ENCODE data around the gene CHST8. TPM values are rescaled to one million over a fixed set of nuclear protein-coding genes. Genes with fewer than 3 reads are reported as not detected.

CHST8 gene
- total RNA-seq, 1 experiment from 2014 or later: 33.5 TPM

DNA sequence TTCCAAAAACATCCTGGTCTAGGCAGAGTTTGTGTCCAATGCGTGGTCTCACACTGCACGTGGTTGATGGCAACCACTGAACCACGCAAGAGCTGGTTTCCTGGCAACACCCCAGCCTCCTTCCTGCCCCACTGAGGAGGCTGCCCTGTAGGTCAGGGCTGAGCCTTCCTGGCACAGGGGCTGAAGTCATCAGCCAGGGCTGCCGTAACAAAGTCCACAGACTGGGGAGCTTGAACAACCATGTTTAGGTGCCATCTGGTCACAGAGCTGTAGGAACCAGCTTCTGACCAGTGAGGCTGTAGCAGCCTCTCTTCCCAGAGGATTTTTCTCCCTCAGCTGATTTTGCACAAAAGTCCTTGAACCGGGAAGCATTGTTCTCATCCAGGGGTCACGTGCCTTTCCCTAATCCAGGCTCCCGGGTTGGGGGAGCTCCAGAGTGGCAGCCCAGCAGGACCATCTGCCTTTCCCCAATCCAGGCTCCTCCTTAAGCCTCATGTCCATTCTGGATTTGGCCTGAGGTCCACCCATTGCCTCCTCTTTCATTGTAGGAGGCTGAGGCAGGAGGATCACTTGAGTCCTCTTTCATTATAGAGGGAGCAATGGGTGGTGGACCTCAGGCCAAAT lies 53.9 kb downstream of the CHST8 start:
- Mint-ChIP-seq H3K4me1 (peaks cover 6% of the 10 kb centered on the region; the same call in 1 of the 2 replicates), H3K27me3 (ENCODE audit: low read depth) (no peaks in the 10 kb centered on the region), H3K27ac (no peak overlapping the region), H3K36me3 (no peaks in the 10 kb centered on the region), H3K4me3 (no peak overlapping the region), H3K9me3 (no peaks in the 10 kb centered on the region)
- ATAC-seq (no peak), DNase-seq (ENCODE audit: low spot score) (no peak)
- POLR2A ChIA-PET: no interaction called here
- no peak for TF ChIP-seq KAT7 (CRISPR knock-in tag; IDR thresholded peaks at IDR 0.05; ENCODE audit: borderline replicate concordance)
- no peak for TF ChIP-seq FOXK1 (CRISPR knock-in tag; IDR thresholded peaks at IDR 0.05)
- no peak for TF ChIP-seq RELA (CRISPR knock-in tag; IDR thresholded peaks at IDR 0.05; ENCODE audit: borderline replicate concordance)
- TF ChIP-seq, protein P1, sequence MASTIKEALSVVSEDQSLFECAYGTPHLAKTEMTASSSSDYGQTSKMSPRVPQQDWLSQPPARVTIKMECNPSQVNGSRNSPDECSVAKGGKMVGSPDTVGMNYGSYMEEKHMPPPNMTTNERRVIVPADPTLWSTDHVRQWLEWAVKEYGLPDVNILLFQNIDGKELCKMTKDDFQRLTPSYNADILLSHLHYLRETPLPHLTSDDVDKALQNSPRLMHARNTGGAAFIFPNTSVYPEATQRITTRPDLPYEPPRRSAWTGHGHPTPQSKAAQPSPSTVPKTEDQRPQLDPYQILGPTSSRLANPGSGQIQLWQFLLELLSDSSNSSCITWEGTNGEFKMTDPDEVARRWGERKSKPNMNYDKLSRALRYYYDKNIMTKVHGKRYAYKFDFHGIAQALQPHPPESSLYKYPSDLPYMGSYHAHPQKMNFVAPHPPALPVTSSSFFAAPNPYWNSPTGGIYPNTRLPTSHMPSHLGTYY (CRISPR knock-in tag; IDR thresholded peaks at IDR 0.05): no peak
- CTCF ChIA-PET: interaction anchor here (0.6 to 1.3 kb wide), 4 partner anchors 11 to 1256 kb away, joined by 3 to 6 read pairs (median 3); no protein-coding TSS in a partner anchor

DNA sequence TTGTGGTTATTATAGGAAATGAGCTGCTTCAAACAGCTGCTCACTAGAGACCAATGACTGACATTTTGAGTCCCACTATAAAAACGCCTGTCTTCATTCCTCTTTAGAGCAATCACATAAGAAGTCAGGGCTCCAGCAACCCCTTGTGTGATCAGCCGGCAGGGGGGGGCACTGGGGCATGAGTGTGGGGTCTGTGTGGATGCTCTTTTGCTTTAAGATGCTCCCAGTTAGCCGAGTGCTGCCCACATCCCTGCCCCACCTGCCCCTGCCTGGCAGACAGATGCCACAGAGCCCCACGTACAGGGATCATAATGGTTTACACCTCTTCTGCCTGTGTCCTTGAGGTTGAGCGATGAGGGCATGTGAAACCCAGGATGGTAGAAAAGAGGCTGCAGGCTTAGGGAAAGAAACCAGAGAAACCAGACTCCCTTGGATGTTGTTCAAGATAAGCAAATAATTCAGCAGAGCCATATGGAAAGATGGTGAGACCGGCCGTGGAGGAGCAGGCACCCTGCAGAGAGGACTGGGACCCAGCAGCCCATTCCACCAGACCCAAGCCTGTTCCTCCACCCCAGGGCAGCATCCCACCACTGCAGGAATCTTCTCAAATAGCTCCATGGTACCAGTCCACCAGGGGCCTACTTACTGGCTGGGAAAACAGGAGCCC lies 55.4 kb downstream of the CHST8 start:
- no peak overlapping the region for H3K27ac Mint-ChIP-seq
- TF ChIP-seq IRF2 (CRISPR knock-in tag; IDR thresholded peaks at IDR 0.05; ENCODE audit: borderline replicate concordance, low read depth): no peak
- TF ChIP-seq, protein P2, sequence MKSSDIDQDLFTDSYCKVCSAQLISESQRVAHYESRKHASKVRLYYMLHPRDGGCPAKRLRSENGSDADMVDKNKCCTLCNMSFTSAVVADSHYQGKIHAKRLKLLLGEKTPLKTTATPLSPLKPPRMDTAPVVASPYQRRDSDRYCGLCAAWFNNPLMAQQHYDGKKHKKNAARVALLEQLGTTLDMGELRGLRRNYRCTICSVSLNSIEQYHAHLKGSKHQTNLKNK (CRISPR knock-in tag; IDR thresholded peaks at IDR 0.05): no peak
- TF ChIP-seq NFYB (CRISPR knock-in tag; conservative IDR thresholded peaks at IDR 0.05; ENCODE audit: low read depth): no peak
- no peaks in the 10 kb centered on the region for H3K9me3 Mint-ChIP-seq
- DNase-seq (ENCODE audit: low spot score) (no peak), ATAC-seq (no peak)
- H3K4me1 Mint-ChIP-seq: peaks cover 6% of the 10 kb centered on the region; the same call in 1 of the 2 replicates
- H3K27me3 Mint-ChIP-seq (ENCODE audit: low read depth): no peaks in the 10 kb centered on the region
- CTCF ChIA-PET: interaction anchor here (0.9 to 1.5 kb wide), 4 partner anchors 54 to 245 kb away, joined by 3 to 4 read pairs (median 3); no protein-coding TSS in a partner anchor
- no peak overlapping the region for H3K4me3 Mint-ChIP-seq
- no peaks in the 10 kb centered on the region for H3K36me3 Mint-ChIP-seq
- POLR2A ChIA-PET: no interaction called here

DNA sequence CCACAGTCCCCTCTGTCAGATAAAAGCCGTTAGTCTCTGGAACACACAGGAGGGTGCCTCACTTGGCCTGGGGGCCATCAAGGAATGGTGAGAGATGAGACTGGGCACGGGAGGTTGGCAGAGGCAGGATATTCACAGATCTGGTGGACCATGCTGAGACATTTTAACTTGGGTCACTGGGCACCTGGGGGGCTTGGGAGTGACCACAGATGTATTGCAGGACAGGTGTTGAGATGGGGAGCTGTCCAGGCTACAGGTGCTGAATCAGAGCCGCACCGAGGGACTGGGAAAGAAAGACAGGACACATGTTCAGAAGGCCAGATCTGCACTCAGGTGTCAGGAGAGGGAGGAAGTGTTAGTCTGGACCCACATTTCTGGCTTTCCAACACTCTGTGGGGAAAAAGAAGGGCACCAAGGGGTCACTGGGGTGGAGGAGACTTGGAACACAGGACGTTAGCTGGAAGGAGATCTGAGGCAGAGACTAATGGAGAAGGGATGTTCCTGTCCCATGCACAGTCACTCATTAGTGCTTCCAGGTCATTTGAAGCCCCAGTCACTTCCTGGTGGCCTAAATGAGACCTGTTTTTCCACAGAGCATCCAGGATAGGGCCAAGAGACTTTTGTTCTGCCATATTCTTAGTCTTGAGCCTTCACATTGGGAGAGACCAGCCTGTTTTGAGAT lies 56.1 kb downstream of the CHST8 start:
- DNase-seq (ENCODE audit: low spot score) (peak; percentile 69), ATAC-seq (peak; percentile 28; the same call in 1 of the 2 replicates)
- POLR2A ChIA-PET: no interaction called here
- CTCF ChIA-PET: interaction anchor here (0.9 to 1.5 kb wide), 4 partner anchors 55 to 246 kb away, joined by 3 to 4 read pairs (median 3); no protein-coding TSS in a partner anchor
- H3K27me3 Mint-ChIP-seq (ENCODE audit: low read depth): no peaks in the 10 kb centered on the region
- H3K36me3 Mint-ChIP-seq: no peaks in the 10 kb centered on the region
- H3K9me3 Mint-ChIP-seq: no peaks in the 10 kb centered on the region
- peaks cover 6% of the 10 kb centered on the region; the same call in 1 of the 2 replicates for H3K4me1 Mint-ChIP-seq
- H3K4me3 Mint-ChIP-seq: no peak overlapping the region
- no peak overlapping the region for H3K27ac Mint-ChIP-seq
- TF ChIP-seq EMX1 (CRISPR knock-in tag; IDR thresholded peaks at IDR 0.05): no peak
- 0 out of 2 replicates have a peak, but pooled peaks have one; percentile 35 for TF ChIP-seq NFE2L1 (CRISPR knock-in tag; IDR thresholded peaks at IDR 0.05)
- TF ChIP-seq, protein P3, sequence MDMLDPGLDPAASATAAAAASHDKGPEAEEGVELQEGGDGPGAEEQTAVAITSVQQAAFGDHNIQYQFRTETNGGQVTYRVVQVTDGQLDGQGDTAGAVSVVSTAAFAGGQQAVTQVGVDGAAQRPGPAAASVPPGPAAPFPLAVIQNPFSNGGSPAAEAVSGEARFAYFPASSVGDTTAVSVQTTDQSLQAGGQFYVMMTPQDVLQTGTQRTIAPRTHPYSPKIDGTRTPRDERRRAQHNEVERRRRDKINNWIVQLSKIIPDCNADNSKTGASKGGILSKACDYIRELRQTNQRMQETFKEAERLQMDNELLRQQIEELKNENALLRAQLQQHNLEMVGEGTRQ (CRISPR knock-in tag; IDR thresholded peaks at IDR 0.05): no peak
- no peak for TF ChIP-seq TP53 (CRISPR knock-in tag; IDR thresholded peaks at IDR 0.05)
- TF ChIP-seq, protein P4, sequence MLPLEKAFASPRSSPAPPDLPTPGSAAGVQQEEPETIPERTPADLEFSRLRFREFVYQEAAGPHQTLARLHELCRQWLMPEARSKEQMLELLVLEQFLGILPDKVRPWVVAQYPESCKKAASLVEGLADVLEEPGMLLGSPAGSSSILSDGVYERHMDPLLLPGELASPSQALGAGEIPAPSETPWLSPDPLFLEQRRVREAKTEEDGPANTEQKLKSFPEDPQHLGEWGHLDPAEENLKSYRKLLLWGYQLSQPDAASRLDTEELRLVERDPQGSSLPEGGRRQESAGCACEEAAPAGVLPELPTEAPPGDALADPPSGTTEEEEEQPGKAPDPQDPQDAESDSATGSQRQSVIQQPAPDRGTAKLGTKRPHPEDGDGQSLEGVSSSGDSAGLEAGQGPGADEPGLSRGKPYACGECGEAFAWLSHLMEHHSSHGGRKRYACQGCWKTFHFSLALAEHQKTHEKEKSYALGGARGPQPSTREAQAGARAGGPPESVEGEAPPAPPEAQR (CRISPR knock-in tag; IDR thresholded peaks at IDR 0.05): no peak
- TF ChIP-seq, protein P5, sequence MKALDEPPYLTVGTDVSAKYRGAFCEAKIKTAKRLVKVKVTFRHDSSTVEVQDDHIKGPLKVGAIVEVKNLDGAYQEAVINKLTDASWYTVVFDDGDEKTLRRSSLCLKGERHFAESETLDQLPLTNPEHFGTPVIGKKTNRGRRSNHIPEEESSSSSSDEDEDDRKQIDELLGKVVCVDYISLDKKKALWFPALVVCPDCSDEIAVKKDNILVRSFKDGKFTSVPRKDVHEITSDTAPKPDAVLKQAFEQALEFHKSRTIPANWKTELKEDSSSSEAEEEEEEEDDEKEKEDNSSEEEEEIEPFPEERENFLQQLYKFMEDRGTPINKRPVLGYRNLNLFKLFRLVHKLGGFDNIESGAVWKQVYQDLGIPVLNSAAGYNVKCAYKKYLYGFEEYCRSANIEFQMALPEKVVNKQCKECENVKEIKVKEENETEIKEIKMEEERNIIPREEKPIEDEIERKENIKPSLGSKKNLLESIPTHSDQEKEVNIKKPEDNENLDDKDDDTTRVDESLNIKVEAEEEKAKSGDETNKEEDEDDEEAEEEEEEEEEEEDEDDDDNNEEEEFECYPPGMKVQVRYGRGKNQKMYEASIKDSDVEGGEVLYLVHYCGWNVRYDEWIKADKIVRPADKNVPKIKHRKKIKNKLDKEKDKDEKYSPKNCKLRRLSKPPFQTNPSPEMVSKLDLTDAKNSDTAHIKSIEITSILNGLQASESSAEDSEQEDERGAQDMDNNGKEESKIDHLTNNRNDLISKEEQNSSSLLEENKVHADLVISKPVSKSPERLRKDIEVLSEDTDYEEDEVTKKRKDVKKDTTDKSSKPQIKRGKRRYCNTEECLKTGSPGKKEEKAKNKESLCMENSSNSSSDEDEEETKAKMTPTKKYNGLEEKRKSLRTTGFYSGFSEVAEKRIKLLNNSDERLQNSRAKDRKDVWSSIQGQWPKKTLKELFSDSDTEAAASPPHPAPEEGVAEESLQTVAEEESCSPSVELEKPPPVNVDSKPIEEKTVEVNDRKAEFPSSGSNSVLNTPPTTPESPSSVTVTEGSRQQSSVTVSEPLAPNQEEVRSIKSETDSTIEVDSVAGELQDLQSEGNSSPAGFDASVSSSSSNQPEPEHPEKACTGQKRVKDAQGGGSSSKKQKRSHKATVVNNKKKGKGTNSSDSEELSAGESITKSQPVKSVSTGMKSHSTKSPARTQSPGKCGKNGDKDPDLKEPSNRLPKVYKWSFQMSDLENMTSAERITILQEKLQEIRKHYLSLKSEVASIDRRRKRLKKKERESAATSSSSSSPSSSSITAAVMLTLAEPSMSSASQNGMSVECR (CRISPR knock-in tag; IDR thresholded peaks at IDR 0.05; ENCODE audit: borderline replicate concordance): peak; percentile 51; the same call in 1 of the 2 replicates
- no peak for TF ChIP-seq JAZF1 (CRISPR knock-in tag; IDR thresholded peaks at IDR 0.05)
- TF ChIP-seq NR1H2 (CRISPR knock-in tag; IDR thresholded peaks at IDR 0.05): no peak
- TF ChIP-seq, protein P6, sequence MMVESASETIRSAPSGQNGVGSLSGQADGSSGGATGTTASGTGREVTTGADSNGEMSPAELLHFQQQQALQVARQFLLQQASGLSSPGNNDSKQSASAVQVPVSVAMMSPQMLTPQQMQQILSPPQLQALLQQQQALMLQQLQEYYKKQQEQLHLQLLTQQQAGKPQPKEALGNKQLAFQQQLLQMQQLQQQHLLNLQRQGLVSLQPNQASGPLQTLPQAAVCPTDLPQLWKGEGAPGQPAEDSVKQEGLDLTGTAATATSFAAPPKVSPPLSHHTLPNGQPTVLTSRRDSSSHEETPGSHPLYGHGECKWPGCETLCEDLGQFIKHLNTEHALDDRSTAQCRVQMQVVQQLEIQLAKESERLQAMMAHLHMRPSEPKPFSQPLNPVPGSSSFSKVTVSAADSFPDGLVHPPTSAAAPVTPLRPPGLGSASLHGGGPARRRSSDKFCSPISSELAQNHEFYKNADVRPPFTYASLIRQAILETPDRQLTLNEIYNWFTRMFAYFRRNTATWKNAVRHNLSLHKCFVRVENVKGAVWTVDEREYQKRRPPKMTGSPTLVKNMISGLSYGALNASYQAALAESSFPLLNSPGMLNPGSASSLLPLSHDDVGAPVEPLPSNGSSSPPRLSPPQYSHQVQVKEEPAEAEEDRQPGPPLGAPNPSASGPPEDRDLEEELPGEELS (CRISPR knock-in tag; IDR thresholded peaks at IDR 0.05): peak; percentile 78; the same call in 1 of the 2 replicates
- TF ChIP-seq JUN (CRISPR knock-in tag; IDR thresholded peaks at IDR 0.05): peak; percentile 64; the same call in 1 of the 2 replicates
- TF ChIP-seq TEAD4 (CRISPR knock-in tag; IDR thresholded peaks at IDR 0.05): peak; percentile 41; the same call in 1 of the 2 replicates
- TF ChIP-seq SP1 (CRISPR knock-in tag; conservative IDR thresholded peaks at IDR 0.05): no peak

Data from WTC11 (cell line).